HepG2 (cell line): ENCODE data around the gene TBX15. TPM values are rescaled to one million over a fixed set of nuclear protein-coding genes. Genes with fewer than 3 reads are reported as not detected.
A peak's percentile ranks its signal among the peaks of the same experiment; 100 is the strongest.
"Not testable (repeated sequence)": the region's sequence is repeated elsewhere in the genome, so short reads cannot be mapped to it uniquely, and the experiment has no call there.

Experiments
- ATAC-seq: fragments of 200-7000 bp; cut with Tn5 transposase; 3 replicates; pipeline ENCODE4 v1.9.1; 2020; ENCODE audit warnings: mild to moderate bottlenecking, moderate library complexity
- BruUV-seq: library from RNA; stranded (reverse); fragments of 400-500 nt; replicated peaks from 2 replicates; lab custom pipeline; 2021; lab: Mats Ljungman, UMichigan
- CTCF ChIA-PET: fragments of 300-600 bp; formaldehyde crosslinking; extraction: SDS; loops from one replicate; lab custom pipeline; 2021; ENCODE audit warnings: low total read pairs, inconsistent platforms, low intra/inter-chr PET ratio; lab: Yijun Ruan, JAX
- POLR2A ChIA-PET: fragments of 350-600 bp; sonication (Branson Sonifier 250); formaldehyde crosslinking; loops from one replicate; lab custom pipeline; 2020; ENCODE audit warnings: antibody characterized with exemption, inconsistent platforms; lab: Yijun Ruan, JAX
- DNase-seq: peaks from one replicate; pipeline ENCODE4 v3.0.0-alpha.2; 2015; ENCODE audit warnings: low spot score
- FAIRE-seq: peaks from 3 replicates; lab custom pipeline; 2011; peaks lifted over from hg19 to GRCh38; lab: Jason Lieb, UNC
- H2AFZ ChIP-seq: one replicate; pipeline ENCODE4 v1.6.1; 2011; ENCODE audit warnings: low read length, inconsistent platforms
- H3K27ac ChIP-seq: fragments of 300-600 bp; 3 replicates; pipeline ENCODE4 v1.8.0; 2011; ENCODE audit warnings: mixed run types, mild to moderate bottlenecking, mixed read lengths, low read length, inconsistent platforms; ENCODE audit not compliant: insufficient read depth; ENCODE audit errors: extremely low read length
- H3K27me3 ChIP-seq, 2 experiments: fragments of 200-600 bp in 1 of 2; 2 replicates in 1 of 2; 3 replicates in 1 of 2; pipeline versions ENCODE4 v1.6.0 to v1.8.0; 2011; ENCODE audit warnings: low read length in 2 of 2, mild to moderate bottlenecking in 2 of 2, moderate library complexity in 2 of 2, inconsistent platforms in 1 of 2; ENCODE audit not compliant: insufficient read depth in 2 of 2, control insufficient read depth in 1 of 2
- H3K36me3 ChIP-seq, 2 experiments: fragments of 200-600 bp in 1 of 2; replicated peaks in 1 of 2; 2 replicates in 1 of 2; 3 replicates in 1 of 2; pipeline versions ENCODE4 v1.5.1 to v1.8.0; 2011; ENCODE audit warnings: low read length in 2 of 2, inconsistent platforms in 1 of 2; ENCODE audit not compliant: insufficient read depth in 2 of 2, control insufficient read depth in 1 of 2
- H3K4me1 ChIP-seq: 2 replicates; pipeline ENCODE4 v1.5.1; 2012; ENCODE audit warnings: low read length, inconsistent platforms; ENCODE audit not compliant: insufficient read depth
- H3K4me2 ChIP-seq: 2 replicates; pipeline ENCODE4 v1.6.0; 2011; ENCODE audit warnings: low read depth, low read length, inconsistent platforms
- H3K4me3 ChIP-seq, 3 experiments: fragments of 200-600 bp in 1 of 3; sonication (generic), shearing (Covaris generic) in 1 of 3; replicated peaks in 1 of 3; 2 replicates each; pipeline ENCODE4 v1.5.1; 2011 to 2016; ENCODE audit warnings: low read length in 3 of 3, inconsistent platforms in 2 of 3, low read depth in 2 of 3, mild to moderate bottlenecking in 2 of 3, control low read depth in 1 of 3, mixed read lengths in 1 of 3; ENCODE audit not compliant: insufficient read depth in 1 of 3
- H3K79me2 ChIP-seq: one replicate; pipeline ENCODE4 v1.6.1; 2011; ENCODE audit warnings: low read length, inconsistent platforms; ENCODE audit not compliant: insufficient read depth
- H3K9ac ChIP-seq: 2 replicates; pipeline ENCODE4 v1.6.0; 2011; ENCODE audit warnings: mild to moderate bottlenecking, low read depth, low read length, inconsistent platforms; ENCODE audit not compliant: insufficient read depth
- H3K9me3 ChIP-seq: 2 replicates; pipeline ENCODE4 v1.5.1; 2012; ENCODE audit warnings: mild to moderate bottlenecking, low read length
- H4K20me1 ChIP-seq: 2 replicates; pipeline ENCODE4 v1.6.0; 2011; ENCODE audit warnings: inconsistent platforms, mild to moderate bottlenecking, low read length, moderate library complexity; ENCODE audit not compliant: insufficient read depth
- AHR ChIP-seq: IDR thresholded peaks from 2 replicates; pipeline ENCODE4 v1.6.1; 2018; ENCODE audit warnings: missing genetic modification reagents, missing compliant biosample characterization
- EP300 ChIP-seq, 3 experiments: sonication (generic) in 1 of 3; formaldehyde crosslinking in 1 of 3; IDR thresholded peaks; 2 replicates each; pipeline versions ENCODE4 v1.5.1 to v1.6.1; 2011 to 2020; ENCODE audit warnings: low read depth in 2 of 3, low read length in 2 of 3, borderline replicate concordance in 1 of 3, improper control_type of control experiment in 1 of 3, mild to moderate bottlenecking in 1 of 3, missing genetic modification reagents in 1 of 3, moderate library complexity in 1 of 3
- NCOR1 ChIP-seq: fragments of 200-600 bp; sonication (generic); IDR thresholded peaks from 2 replicates; pipeline ENCODE4 v1.7.0; 2017; ENCODE audit warnings: antibody characterized with exemption, low read length, borderline replicate concordance
- WGBS: methylation state at CpG from one replicate; pipeline ENCODE4 v1.1.6; 2017; ENCODE audit warnings: low lambda C conversion rate; 5-methylcytosine and 5-hydroxymethylcytosine counted together
- in situ Hi-C: cut with HindIII; loops from 2 replicates; pipeline ENCODE4 v1.10.0; 2017; ENCODE audit warnings: low pct_unique_long_range_greater_than_20kb; ENCODE audit not compliant: extremely low pct_ligation_motif_present
- intact Hi-C: fragments of 100-400 bp; cut with micrococcal nuclease; formaldehyde crosslinking; loops from one replicate; pipeline ENCODE4 v1.10.0; 2022; ENCODE audit not compliant: unreplicated experiment
- polyA plus RNA-seq, 8 experiments: library from polyadenylated mRNA; depleted of rRNA in 3 of 8; stranded (reverse) in 7 of 8; unstranded in 1 of 8; fragments of >200 nt; fragmentation: Illumina TruSeq in 4 of 8; extraction: Trizol in 4 of 8; gene quantifications; 2 replicates each; pipeline versions ENCODE4 v1.2.1 to v1.2.3, GENCODE V29; 2011 to 2016; ENCODE audit warnings: low read depth in 4 of 8, missing spikeins in 1 of 8, mixed read lengths in 1 of 8; ENCODE audit not compliant: insufficient read depth in 1 of 8
- total RNA-seq, 5 experiments: library from RNA; depleted of rRNA; stranded (reverse); fragments of >200 nt; fragmentation: Illumina TruSeq; extraction: Trizol; gene quantifications; 2 replicates each; pipeline ENCODE4 v1.2.3, GENCODE V29; 2016; ENCODE audit warnings: low read depth in 1 of 5
- TF ChIP-seq, protein P1 (sequence below): IDR thresholded peaks from 2 replicates; pipeline ENCODE4 v1.6.1; 2012; ENCODE audit warnings: low read depth, low read length, improper control_type of control experiment

The TBX15 gene
- total and polyA plus RNA-seq, 2 of the 13 experiments (the other 11 are each of a cell fraction or from before 2014, with no cell fraction given) = 0.42 to 1.9 TPM

DNA sequence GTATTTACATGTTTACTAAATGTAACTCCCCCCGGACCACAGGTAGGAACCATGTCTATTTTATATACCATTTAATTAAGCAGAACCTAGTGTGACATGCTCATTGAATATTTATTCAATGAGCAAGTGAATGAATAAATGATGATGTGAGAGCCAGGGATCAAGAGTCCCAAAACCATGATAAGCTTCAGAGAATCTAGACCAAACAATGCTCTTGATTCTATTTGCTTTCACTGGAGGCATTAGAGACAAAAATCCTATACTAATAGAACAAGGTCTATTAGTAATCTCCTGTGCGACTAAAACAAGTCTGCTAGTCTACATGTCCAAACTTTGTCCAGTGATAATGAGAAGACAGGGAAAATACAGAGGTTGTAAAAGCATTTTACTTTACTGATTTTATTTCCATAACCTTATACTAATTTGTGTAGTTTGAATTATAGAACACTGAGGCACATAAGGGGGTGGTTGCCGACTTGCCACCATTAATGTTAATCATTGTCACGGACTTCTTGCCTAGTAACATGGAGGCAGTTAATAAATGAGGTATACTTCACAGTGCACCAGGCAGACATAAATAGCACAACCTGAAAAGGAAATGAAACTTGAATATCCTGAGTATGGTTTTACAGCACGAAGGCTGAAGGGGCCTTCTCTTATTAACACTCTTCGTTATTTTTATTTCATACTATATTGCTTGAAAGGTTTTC, 69.8 kb downstream of the TBX15 start:
- no peak for TF ChIP-seq AHR (CRISPR knock-in tag)
- TF ChIP-seq EP300 (IDR thresholded peaks at IDR 0.05; ENCODE audit: low read depth in 2 of 2, low read length in 2 of 2) = peak in 1 of 2 experiments; percentile 8; a peak in 1 of 4 replicates
- no peak for TF ChIP-seq EP300 (CRISPR knock-in tag; IDR thresholded peaks at IDR 0.05; ENCODE audit: borderline replicate concordance)
- TF ChIP-seq, protein P1, sequence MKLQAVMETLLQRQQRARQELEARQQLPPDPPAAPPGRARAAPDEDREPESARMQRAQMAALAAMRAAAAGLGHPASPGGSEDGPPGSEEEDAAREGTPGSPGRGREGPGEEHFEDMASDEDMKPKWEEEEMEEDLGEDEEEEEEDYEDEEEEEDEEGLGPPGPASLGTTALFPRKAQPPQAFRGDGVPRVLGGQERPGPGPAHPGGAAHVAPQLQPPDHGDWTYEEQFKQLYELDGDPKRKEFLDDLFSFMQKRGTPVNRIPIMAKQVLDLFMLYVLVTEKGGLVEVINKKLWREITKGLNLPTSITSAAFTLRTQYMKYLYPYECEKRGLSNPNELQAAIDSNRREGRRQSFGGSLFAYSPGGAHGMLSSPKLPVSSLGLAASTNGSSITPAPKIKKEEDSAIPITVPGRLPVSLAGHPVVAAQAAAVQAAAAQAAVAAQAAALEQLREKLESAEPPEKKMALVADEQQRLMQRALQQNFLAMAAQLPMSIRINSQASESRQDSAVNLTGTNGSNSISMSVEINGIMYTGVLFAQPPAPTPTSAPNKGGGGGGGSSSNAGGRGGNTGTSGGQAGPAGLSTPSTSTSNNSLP = peak; percentile 79
- 0 out of 2 replicates have a peak, but pooled peaks have one; percentile 30 for TF ChIP-seq NCOR1
- Histone ChIP-seq H2AFZ (no peak overlapping the region), H3K4me2 (peak overlapping the region; percentile 25; the same call in 1 of the 2 replicates), H3K27me3 (no peaks in the 10 kb centered on the region), H3K27ac (peak overlapping the region; percentile 41), H3K4me3 (no peak overlapping the region), H4K20me1 (no peaks in the 10 kb centered on the region), H3K4me1 (peaks cover 54% of the 10 kb centered on the region), H3K9ac (no peak overlapping the region), H3K36me3 (no peaks in the 10 kb centered on the region), H3K79me2 (no peaks in the 10 kb centered on the region), H3K9me3 (no peaks in the 10 kb centered on the region)
- no TSS peak for BruUV-seq
- ATAC-seq (peak; percentile 45), DNase-seq (peak; percentile 50), FAIRE-seq (no peak)
- intact Hi-C loops (no loop called here), in situ Hi-C loops (no loop called here)
- POLR2A ChIA-PET = interaction anchor here (1.2 kb wide), 1 partner anchor 11 kb away, joined by 3 read pairs; no protein-coding TSS in a partner anchor
- CTCF ChIA-PET = no interaction called here
- WGBS = 68% methylated on average over 6 of the region's 6 CpGs

DNA sequence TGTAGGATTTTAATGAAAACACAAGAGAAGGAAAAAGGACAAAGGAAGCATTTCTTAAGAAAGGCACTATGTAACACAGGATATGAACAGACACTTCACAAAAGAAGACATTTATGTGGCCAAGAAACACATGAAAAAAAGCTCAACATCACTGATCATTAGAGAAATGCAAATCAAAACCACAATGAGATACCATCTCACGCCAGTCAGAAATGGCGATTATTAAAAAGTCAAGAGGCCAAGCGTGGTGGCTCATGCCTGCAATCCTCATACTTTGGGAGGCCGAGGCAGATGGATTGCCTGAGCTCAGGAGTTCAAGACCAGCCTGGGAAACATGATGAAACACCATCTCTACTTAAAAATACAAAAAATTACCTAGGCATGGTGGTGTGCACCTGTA, 71.8 kb downstream of the TBX15 start:
- H3K36me3 ChIP-seq, CTCF ChIA-PET, H2AFZ ChIP-seq, H3K9me3 ChIP-seq, DNase-seq, H3K27ac ChIP-seq, ATAC-seq, H3K79me2 ChIP-seq, FAIRE-seq, H4K20me1 ChIP-seq, H3K27me3 ChIP-seq, in situ Hi-C loops, H3K4me2 ChIP-seq, H3K9ac ChIP-seq, H3K4me3 ChIP-seq, BruUV-seq, intact Hi-C loops: not testable (repeated sequence)
- 96% methylated on average over 4 of the region's 4 CpGs for WGBS
- peaks cover 62% of the 10 kb centered on the region for H3K4me1 ChIP-seq
- POLR2A ChIA-PET = interaction anchor here (2.0 kb wide), 1 partner anchor 44 kb away, joined by 8 read pairs; no protein-coding TSS in a partner anchor
